Gastrocnemius medialis (tissue), 4 donors: ENCODE measurements around the gene OLFML2B. TPM values are rescaled to one million over a fixed set of nuclear protein-coding genes. Genes with fewer than 3 reads are reported as not detected.

Experiments
- ATAC-seq, 2 donors: fragments of 150-250 bp; one replicate each; pipeline ENCODE4 v1.9.1; 2016
- DNase-seq, 2 donors: peaks; one replicate each; pipeline ENCODE4 v3.0.0-alpha.2; 2019
- H3K27ac ChIP-seq, 4 donors: fragments of 200-600 bp; sonication (generic); 1 replicate in 1 of 4; 2 replicates in 3 of 4; pipeline ENCODE4 v1.5.1; 2016 to 2018; ENCODE audit warnings: mild to moderate bottlenecking in 2 of 4, moderate library complexity in 1 of 4
- H3K27me3 ChIP-seq, 3 donors: fragments of 200-600 bp; sonication (generic) in 2 of 3; 1 replicate in 1 of 3; 2 replicates in 2 of 3; pipeline versions ENCODE4 v1.5.1 to v1.6.0; 2016 to 2019; ENCODE audit warnings: mild to moderate bottlenecking in 1 of 3, moderate library complexity in 1 of 3
- H3K36me3 ChIP-seq, 2 donors: fragments of 200-600 bp; sonication (generic) in 1 of 2; one replicate each; pipeline ENCODE4 v1.5.1; 2017 to 2018
- H3K4me1 ChIP-seq, 2 donors: fragments of 200-600 bp; sonication (generic) in 1 of 2; one replicate each; pipeline ENCODE4 v1.5.1; 2016 to 2017; ENCODE audit warnings: mild to moderate bottlenecking in 2 of 2
- H3K4me3 ChIP-seq, 4 donors: fragments of 200-600 bp; sonication (generic) in 3 of 4; 1 replicate in 1 of 4; 2 replicates in 3 of 4; pipeline ENCODE4 v1.5.1; 2016 to 2019; ENCODE audit warnings: mild to moderate bottlenecking in 2 of 4
- H3K9me3 ChIP-seq, 3 donors: fragments of 200-600 bp; sonication (generic) in 2 of 3; 1 replicate in 1 of 3; 2 replicates in 2 of 3; pipeline ENCODE4 v1.5.1; 2016 to 2019
- CTCF ChIP-seq, 5 experiments: fragments of 450-650 bp in 3 of 5; fragments of 200-600 bp in 2 of 5; sonication (generic) in 2 of 5; IDR thresholded peaks in 4 of 5; conservative IDR thresholded peaks in 1 of 5; 1 replicate in 4 of 5; 2 replicates in 1 of 5; pipeline ENCODE4 v1.5.1; 2016 to 2019; ENCODE audit warnings: antibody characterized with exemption in 5 of 5, mild to moderate bottlenecking in 3 of 5, moderate library complexity in 3 of 5
- POLR2A ChIP-seq, 2 donors: fragments of 450-650 bp; IDR thresholded peaks; one replicate each; pipeline ENCODE4 v1.6.1; 2017; ENCODE audit warnings: antibody characterized with exemption in 2 of 2, mild to moderate bottlenecking in 2 of 2, moderate library complexity in 2 of 2
- in situ Hi-C, 4 donors: fragments of 200-750 bp; cut with MboI; loops; one replicate each; pipeline versions ENCODE4 v1.15.0 to v1.8.0; 2017; ENCODE audit warnings: low sequenced_read_pairs in 4 of 4
- intact Hi-C: fragments of 100-400 bp; cut with DNase I; formaldehyde crosslinking; loops from one replicate; pipeline ENCODE4 v1.15.1; 2023; ENCODE audit warnings: low total_unique reads
- total RNA-seq, 4 donors: library from RNA; depleted of rRNA; stranded (reverse); fragments of >200 nt; gene quantifications; one replicate each; pipeline versions ENCODE4 v1.1.0 to v1.2.3, GENCODE V29; 2016

The OLFML2B gene
- total RNA-seq, 4 donors from 2014 or later, result 0.68 to 6.6 (median 2.7) TPM

GRCh38 chr1:161953256-161953920, 70.3 kb downstream of the OLFML2B start:
- no peak for ATAC-seq
- Histone ChIP-seq H3K9me3 (no peaks in the 10 kb centered on the region), H3K4me1 (peaks cover 37 to 46% of the 10 kb centered on the region in 2 donors), H3K4me3 (no peak overlapping the region), H3K36me3 (peaks cover 0 to 2% of the 10 kb centered on the region in 2 donors), H3K27me3 (no peaks in the 10 kb centered on the region), H3K27ac (no peak overlapping the region)
- intact Hi-C loops, result no loop called here
- in situ Hi-C loops, result no loop called here
- TF ChIP-seq CTCF (IDR thresholded peaks at IDR 0.05 in 4 of 5, conservative IDR thresholded peaks at IDR 0.05 in 1 of 5) (no peak), POLR2A (IDR thresholded peaks at IDR 0.05) (no peak)
- no peak for DNase-seq

GRCh38 chr1:161952607-161953172, 71.0 kb downstream of the OLFML2B start:
- ATAC-seq (no peak), DNase-seq (no peak)
- in situ Hi-C loops (no loop called here), intact Hi-C loops (no loop called here)
- peaks cover 41 to 49% of the 10 kb centered on the region in 2 donors for H3K4me1 ChIP-seq
- no peak overlapping the region for H3K27ac ChIP-seq
- H3K9me3 ChIP-seq, result no peaks in the 10 kb centered on the region
- TF ChIP-seq POLR2A (IDR thresholded peaks at IDR 0.05), result no peak
- no peak for TF ChIP-seq CTCF (IDR thresholded peaks at IDR 0.05 in 4 of 5, conservative IDR thresholded peaks at IDR 0.05 in 1 of 5)
- no peaks in the 10 kb centered on the region for H3K36me3 ChIP-seq
- no peaks in the 10 kb centered on the region for H3K27me3 ChIP-seq
- H3K4me3 ChIP-seq, result no peak overlapping the region

GRCh38 chr1:161951646-161952045, 72.0 kb downstream of the OLFML2B start:
- intact Hi-C loops, result no loop called here
- no peaks in the 10 kb centered on the region for H3K9me3 ChIP-seq
- no peak overlapping the region for H3K27ac ChIP-seq
- ATAC-seq (no peak), DNase-seq (no peak)
- H3K4me1 ChIP-seq, result peaks cover 41 to 49% of the 10 kb centered on the region in 2 donors
- no peaks in the 10 kb centered on the region for H3K27me3 ChIP-seq
- TF ChIP-seq POLR2A (IDR thresholded peaks at IDR 0.05) (no peak), CTCF (IDR thresholded peaks at IDR 0.05 in 4 of 5, conservative IDR thresholded peaks at IDR 0.05 in 1 of 5) (no peak)
- H3K36me3 ChIP-seq, result no peaks in the 10 kb centered on the region
- no peak overlapping the region for H3K4me3 ChIP-seq
- in situ Hi-C loops, result no loop called here

GRCh38 chr1:161950377-161950776, 73.3 kb downstream of the OLFML2B start:
- TF ChIP-seq CTCF (IDR thresholded peaks at IDR 0.05 in 4 of 5, conservative IDR thresholded peaks at IDR 0.05 in 1 of 5) (no peak), POLR2A (IDR thresholded peaks at IDR 0.05) (no peak)
- H3K4me1 ChIP-seq, result peaks cover 35 to 49% of the 10 kb centered on the region in 2 donors
- no peak overlapping the region for H3K4me3 ChIP-seq
- DNase-seq (no peak), ATAC-seq (peak; percentile 48 to 66)
- H3K27me3 ChIP-seq, result no peaks in the 10 kb centered on the region
- H3K27ac ChIP-seq, result peak overlapping the region in 3 of 4 donors; percentile 37 to 47 (median 41)
- no peaks in the 10 kb centered on the region for H3K9me3 ChIP-seq
- intact Hi-C loops (no loop called here), in situ Hi-C loops (no loop called here)
- H3K36me3 ChIP-seq, result no peaks in the 10 kb centered on the region
